Right renal pelvis (tissue), 4 donors: Measurements from ENCODE around the gene NEDD8. TPM values are rescaled to one million over a fixed set of nuclear protein-coding genes. Genes with fewer than 3 reads are reported as not detected.

Experiments
- DNase-seq, 4 donors: peaks; one replicate each; pipeline ENCODE4 v3.0.0-alpha.2; 2013; ENCODE audit warnings: low read depth in 4 of 4, low spot score in 3 of 4, missing footprints in 1 of 4
- polyA plus RNA-seq, 4 donors: library from polyadenylated mRNA; unstranded; fragments of 120-200 nt; gene quantifications; one replicate each; pipeline ENCODE4 v1.2.1, GENCODE V29; 2013; ENCODE audit not compliant: insufficient read length in 4 of 4

Gene NEDD8
- 100 to 1,000 TPM; 222 to 245 (median 238) TPM for polyA plus RNA-seq

DNA sequence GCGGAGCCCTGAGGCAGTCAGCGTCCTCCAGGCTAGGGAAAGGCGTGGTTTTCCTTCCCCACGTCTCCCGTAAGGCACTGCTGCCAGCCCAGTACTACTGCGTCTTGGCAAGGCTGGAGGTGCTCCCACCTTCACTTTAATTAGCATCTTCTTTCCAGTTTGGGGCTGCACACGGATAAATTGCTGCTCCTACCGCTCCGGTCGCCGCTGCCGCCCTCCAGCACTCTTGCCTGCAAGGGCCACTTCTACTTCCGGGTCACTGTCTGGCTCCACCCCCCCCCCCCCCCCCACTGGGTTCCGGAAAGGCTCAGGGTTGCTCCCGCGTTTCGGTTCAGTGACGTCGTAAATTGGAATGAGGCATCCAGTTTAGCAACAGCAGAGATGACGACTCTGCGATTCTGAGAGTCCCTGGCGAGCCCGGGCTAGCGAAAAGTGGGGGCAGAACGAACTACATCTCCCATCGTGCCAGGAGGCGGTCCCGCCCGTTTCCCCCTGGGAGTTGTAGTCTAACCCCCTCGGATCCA lies at the start of gene NEDD8:
Gene NEDD8 (minus strand): TSS at position 247 of the 524 bp plus-strand sequence. CDS start 100 bp downstream, at position 147.
- DNase-seq: peak; percentile 82 to 89 (median 84)

DNA sequence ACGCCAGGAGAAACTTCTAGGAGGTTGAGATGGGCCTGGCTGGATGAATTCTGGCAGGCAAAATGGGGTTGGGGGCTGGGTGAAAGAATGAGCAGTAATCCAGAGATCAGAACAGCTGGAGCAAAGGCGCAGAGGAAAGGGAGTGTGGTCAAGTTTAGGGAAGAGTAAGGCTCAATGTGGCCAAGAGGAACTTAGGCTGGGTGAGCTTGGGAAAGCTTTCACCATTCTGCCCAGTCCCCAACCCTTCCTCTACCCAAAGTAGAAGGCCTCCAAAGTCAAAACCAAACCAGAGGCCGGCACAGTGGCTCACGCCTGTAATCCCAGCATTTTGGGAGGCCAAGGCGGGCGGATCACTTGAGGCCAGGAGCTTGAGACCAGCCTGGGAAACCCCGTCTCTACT lies 49.5 kb upstream of the NEDD8 start:
- no peak for DNase-seq

DNA sequence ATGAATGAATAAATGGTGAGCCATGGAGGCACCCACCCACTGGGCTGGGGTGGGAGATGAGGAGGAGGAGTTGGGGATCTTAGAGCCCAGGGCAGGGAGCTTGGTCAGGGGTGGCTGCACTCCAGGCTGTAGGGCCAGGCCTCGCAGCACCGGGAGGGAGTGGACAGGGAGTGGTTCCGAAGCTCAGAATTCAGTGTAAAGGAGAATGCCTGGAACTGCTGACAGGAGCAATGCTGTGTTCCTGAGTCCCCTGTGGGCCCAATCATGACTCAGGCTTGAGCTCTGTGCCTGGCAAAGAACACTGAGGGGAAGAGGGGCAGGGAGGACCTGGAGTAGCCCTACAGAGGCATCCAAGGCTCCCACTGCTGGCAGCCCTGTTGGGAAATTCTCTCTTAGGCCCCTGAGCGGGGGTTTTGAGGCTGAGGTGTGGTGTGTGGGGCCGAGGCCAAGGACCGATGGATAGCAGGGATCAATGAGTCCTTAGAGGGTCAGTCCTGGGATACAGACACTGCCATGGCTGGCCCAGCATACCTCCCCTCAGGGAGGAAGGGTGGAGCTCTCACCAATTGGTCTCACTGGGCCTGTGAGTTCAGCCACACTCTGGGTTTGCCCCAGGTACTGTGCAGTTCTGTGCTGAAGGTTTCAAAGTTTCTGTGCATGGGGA lies 48.8 kb upstream of the NEDD8 start:
- no peak for DNase-seq

GRCh38 chr14:24279301-24280186 lies 47.4 kb upstream of the NEDD8 start:
- DNase-seq: no peak

- DNase-seq: no peak
Observed at GRCh38 chr14:24278424-24278823, 46.3 kb upstream of the NEDD8 start.

DNA sequence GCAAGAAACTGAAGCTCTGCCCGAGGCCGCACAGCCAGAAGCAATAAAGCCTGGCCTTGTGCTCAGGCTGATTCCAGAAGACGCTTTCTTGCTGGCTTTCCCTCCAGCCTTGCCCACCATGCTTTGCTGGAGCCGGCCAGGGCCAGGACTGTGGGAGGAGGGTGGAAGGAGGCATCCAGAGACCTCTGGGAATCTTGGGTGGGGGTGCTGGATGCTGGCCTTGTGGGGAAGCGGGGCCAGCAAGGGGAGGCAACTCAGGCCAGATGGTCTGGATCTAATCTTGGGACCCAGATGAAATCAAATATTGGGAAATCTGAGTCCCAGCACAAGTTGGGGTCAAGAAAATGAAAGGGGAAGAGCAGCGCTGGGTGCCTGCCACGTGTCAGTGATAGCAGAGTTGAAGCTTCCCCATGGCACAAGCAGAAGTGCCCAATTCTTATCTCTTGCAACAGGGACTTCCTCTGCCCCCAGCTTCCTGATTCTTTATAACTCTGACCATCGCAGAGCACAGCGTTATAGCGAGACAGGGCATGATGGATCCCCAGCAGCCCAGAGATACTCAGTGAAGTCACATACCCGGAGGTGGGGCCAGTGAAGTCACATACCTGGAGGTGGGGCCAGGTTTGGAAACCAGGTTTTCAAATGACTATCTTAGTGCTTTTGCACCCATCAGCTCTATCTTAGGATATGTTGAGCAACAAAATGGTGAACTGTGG lies 45.6 kb upstream of the NEDD8 start:
- DNase-seq: no peak

DNA sequence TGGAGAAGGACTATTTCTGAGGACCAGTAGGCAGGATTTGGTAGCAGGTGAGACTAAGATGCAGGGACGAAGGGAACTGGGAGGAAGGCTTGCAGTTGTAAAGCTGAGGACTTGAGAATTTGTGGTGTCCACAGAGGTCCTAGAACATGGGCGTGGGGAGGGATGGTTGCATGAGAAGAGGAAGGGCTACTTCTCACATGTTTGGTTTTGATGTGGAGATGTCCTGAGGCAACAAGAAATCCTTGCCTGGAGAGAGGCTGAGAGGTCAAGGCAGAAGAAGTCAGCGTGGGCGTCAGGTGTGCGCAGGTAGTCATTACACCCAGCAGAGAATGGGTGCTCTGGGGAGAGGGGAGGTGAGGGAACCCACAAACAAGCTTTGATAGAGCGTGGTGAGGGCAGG lies 44.9 kb upstream of the NEDD8 start:
- DNase-seq: no peak

GRCh38 chr14:24274101-24274543 lies 42.0 kb upstream of the NEDD8 start:
- no peak for DNase-seq

- DNase-seq: no peak
Observed at GRCh38 chr14:24273422-24273998, 41.3 kb upstream of the NEDD8 start.

DNA sequence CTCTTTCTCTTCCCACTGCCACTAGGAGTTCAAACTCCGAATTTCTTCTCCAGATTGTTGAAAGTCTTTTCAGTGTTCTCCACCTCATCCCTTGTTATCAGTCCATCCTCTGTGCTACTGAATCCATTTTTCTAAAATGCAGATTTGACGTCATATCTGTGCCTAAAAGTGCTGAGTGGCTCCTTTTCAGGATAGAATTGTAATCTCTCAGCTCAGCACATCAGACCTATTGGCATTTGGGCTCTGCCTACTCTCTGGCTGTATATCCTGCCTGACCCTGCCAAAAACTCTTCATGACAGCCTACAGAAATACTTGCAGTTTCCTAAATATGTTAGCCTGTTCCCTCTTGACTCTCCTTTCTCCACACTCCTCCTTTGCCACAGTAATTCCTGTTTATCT lies 40.3 kb upstream of the NEDD8 start:
- DNase-seq: no peak

DNA sequence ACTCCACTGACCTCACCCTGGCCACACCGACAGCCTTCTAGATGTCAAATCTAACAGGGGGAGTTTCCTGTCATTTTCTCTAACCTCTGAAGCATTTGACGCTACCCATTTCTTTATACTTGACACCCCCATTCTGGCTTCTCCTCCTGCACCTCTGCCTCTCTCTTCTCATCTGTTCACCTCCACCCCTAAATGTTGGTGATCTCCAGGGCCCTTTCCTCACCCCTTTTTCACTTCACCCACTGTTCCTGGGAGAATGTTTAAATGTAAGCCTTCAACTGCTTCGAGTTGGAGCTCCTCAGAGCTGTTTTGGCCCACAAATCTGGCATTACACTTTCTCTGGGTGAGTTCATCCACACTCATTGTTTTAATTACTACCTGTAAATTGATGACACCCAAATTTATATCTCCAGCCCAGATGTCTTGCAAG lies 39.7 kb upstream of the NEDD8 start:
- no peak for DNase-seq

DNA sequence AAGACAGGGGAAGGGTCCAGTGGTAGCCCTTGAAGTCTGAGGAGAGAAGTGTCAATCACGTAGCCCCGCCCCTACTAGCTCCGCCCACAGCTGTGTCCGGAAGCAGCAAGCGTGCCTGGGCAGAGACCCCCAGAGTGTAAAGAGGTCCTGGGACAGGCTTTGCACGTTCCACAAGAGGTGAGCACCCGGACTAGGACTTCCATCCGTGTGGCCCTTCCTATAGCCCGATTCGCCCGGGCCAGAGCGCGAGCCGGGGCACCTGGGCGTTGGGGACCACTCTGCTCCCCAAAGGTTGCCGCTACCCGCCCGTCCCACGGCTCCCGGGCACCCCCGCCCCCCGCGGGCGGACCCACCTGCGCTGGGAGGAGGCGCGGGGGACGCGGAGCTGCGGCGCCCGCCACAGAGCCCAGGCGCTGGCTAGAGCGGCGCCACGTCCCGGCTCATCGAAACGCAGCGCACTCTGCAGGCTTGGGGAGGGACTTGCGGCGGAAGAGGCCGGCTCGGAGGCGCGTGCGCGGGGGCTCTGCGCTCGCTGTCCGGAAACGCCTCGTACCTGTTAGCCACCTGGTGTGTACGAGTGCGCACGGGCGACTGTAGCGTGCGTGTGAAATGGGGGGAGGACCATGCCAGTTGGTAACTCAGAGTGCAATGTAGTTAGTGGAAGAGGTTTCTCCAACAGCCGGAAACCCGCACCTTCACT lies 39.1 kb upstream of the NEDD8 start, which contains the start of gene RABGGTA:
Gene RABGGTA (minus strand): TSS at position 464 of the 700 bp plus-strand sequence. CDS start 482 bp downstream, outside the sequence.
- peak; percentile 78 to 86 (median 82) for DNase-seq

DNA sequence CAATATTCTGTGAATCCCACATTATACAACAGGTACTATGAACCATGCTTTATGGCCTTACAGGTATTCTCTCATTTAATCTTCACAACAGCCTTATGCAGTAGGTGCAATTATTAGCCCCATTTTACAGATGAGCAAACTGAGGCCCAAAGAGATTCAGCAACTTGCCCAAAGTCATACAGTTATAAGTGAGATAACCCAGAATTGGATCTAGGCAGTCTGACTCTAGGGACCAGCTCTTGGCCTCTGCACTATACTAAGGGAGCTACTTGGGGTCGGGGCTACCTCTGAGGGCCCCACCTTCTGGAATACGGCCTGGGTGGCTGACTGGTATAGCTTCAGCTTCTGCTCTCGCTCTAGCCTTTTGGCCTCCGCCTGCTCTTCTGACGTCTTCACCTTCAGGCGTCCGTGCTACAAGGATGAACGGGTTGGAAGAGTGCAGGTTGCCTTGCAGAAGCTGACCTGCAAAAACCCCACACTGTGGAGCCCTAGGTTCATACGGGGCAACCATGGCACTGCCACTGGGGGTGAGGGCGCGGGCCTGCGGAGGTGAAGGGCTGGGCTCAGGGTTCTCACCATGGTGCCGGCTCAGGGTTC lies 38.5 kb upstream of the NEDD8 start:
- DNase-seq: no peak

- DNase-seq: no peak
Observed at GRCh38 chr14:24269910-24270536, 37.9 kb upstream of the NEDD8 start.

GRCh38 chr14:24269368-24269767 lies 37.2 kb upstream of the NEDD8 start:
- no peak for DNase-seq

- no peak for DNase-seq
Observed at GRCh38 chr14:24268225-24268624, 36.1 kb upstream of the NEDD8 start.

GRCh38 chr14:24267516-24267915 lies 35.3 kb upstream of the NEDD8 start:
- no peak for DNase-seq

- no peak for DNase-seq
Observed at GRCh38 chr14:24266344-24267244, 34.4 kb upstream of the NEDD8 start.
